Islet precursor cell (in vitro differentiated cells): ENCODE measurements around the gene ARL3.

Source experiments
- DNase-seq: peaks from one replicate; pipeline ENCODE4 v3.0.0-alpha.2; 2018

ARL3 gene

DNA sequence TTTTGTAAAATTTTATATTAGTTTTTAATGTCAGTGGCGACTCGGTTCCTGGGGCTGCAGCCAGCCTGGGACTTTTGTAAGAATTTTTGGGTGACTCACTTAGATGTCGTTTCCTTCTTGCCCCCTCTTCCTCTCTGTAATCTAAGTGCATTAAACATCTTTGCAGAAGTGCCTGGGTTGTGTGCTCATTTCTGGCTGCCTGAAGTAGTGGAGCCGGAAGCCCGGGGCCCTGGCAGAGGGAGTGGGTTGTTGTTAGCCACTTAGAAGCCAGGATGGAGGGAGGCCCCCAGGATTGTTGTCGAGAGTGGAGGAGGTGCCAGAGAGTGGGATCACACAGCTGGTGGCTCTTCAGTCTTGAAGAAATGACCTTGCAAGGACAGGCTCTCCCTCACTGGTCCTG lies 80.9 kb downstream of the ARL3 start:
- no peak for DNase-seq

DNA sequence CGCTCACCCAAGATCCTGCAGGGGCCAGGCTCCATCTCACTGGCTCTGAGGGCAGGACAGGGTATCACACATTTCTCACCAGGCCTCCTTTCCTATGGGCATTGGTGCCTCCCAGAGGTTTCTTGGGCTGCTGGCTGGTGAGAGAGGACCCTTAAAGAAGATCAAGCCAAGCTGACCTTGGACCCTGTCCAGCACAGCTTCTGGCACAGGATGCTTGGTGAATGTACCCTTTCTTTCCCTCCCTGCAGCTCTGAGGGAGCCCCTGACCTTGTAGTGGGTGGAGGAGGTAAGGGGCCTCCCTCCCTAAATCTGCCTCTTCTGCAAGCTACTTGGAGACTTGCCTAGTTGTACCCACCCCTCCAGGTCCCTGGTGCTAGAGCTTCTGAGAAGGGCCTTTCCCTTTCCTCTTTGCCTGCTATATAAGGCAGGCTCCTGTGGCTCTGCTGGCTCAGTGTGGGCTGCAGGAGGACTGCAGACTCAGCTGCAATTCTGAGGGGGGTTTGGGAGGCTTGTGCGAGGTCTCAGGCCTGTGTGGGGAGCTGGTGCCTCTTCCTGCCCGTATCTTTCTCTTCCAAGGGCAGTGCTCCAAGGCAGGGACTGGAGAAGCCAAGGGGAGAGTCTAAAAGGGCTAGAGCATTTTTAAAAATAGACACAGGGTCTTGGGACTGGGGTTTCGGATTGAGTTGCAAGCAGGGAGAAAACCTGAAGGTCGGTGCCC lies 81.6 kb downstream of the ARL3 start:
- DNase-seq, result no peak

DNA sequence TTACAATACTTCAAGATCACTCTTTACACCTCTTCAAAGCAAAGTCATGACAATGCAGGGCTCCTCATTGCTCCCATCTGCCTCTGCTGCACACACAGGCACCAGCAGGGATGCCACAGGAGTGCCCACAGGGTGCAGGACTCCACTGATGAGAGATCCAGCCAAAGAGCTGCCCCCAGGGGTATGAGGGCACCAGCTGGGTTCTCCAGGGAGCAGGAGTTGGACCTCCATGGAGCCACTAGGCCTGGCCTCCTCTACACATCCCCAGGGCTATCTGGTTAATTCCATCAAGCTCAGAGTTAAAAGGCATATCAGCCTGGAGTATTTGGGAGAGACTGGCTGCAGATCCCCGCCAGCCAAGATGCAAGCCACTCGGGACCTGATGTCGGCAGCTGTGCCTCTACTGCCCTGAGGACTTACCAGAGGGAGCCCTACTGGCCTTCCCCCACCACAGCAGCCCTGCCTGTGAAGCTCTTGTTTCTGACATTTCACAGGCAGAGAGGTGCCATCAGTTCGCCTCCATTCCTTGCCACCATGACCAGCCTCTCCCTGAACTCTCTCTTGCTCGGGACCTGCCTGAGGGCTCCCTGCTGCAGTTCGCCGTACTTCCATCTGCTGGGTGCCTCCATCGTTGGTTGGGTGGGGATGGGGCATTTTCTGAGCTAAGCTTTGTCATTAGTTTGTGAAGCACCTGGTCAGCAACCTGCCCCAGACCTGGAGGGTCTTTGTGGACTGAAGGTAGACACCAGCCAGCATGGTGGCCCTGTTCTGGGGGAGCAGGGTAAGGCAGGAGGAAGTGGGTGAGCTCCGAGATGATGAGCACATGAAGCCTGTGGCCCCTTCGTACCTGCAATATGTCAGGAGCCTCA lies 82.4 kb downstream of the ARL3 start:
- DNase-seq, result no peak

DNA sequence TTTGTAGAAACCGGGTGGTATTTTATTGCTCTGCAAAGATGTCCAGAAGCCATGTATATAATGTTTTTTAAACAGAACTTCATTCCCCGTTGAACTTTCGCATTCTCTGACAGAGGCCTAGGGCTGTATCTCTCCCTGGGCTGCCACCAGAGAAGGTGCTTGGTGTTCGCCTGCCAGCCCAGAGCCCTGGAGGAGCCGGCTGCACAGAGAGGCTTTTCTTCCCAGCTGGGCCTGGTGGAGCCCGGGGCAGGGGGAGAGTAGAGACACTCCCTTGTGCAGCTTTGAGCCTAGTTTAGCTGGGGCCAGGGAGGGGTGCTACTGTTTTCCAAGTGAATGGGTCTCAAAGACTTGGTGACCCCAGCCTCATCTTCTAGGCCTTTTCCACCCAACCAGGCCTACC lies 83.5 kb downstream of the ARL3 start:
- DNase-seq, result no peak

DNA sequence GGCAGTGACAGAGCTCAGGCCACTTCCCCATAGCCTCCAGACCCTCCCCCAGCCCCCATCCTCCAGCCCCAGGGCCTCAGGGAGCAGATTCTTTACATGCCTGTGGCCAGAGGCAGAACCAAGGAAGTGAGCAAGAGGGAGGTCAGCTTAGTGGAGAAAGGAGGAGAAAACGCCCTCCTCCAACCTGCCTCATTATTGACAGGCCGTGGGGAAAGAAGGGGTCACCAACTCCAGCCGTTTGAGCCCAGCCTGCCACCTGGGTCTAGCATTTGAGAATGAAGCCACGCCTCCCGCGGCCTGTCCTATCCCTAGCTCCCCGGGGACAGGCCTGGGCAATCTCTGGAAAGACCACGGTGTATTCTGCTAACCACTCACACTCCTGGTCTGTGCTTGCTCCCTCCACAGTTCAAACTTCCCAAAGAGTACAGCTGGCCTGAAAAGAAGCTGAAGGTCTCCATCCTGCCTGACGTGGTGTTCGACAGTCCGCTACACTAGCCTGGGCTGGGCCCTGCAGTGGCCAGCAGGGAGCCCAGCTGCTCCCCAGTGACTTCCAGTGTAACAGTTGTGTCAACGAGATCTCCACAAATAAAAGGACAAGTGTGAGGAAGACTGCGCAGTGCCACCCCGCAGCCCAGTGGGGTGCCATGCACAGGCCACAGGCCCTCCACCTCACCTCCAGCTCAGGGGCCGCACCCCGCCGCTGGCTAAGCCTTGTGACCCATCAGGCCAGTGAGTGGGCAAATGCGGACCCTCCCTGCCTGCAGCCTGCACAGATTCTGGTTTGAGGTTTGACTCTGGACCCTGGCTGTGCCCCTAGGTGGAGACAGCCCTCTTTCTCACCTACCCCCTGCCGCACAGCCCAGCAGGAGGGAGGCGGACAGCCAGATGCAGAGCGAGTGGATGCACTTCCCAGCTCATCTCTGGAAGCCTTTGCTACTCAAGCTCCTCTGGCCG lies 84.3 kb downstream of the ARL3 start:
- DNase-seq, result peak; percentile 99

DNA sequence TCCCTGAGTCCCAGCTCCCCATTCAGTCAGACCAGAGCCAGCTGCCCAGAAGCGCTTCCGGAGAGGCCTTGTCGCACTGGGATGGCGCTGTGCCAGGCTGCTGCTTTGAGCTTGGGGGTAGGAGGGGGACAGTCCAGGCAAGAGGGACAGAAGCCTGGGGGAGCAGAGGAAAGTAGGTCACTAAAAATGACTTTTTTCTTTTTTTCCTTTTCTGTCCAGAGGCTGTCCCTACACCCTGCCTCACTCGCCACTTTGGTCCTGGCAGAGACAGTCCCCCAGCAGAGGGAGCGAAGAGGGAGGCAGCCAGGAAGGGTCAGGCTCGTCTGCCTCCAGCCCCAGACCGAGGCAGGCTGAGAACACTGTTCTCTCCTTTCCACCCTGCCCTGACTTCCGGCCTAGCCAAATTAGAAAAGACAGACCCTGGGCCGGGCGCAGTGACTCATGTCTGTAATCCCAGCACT lies 85.7 kb downstream of the ARL3 start:
- peak; percentile 90 for DNase-seq

DNA sequence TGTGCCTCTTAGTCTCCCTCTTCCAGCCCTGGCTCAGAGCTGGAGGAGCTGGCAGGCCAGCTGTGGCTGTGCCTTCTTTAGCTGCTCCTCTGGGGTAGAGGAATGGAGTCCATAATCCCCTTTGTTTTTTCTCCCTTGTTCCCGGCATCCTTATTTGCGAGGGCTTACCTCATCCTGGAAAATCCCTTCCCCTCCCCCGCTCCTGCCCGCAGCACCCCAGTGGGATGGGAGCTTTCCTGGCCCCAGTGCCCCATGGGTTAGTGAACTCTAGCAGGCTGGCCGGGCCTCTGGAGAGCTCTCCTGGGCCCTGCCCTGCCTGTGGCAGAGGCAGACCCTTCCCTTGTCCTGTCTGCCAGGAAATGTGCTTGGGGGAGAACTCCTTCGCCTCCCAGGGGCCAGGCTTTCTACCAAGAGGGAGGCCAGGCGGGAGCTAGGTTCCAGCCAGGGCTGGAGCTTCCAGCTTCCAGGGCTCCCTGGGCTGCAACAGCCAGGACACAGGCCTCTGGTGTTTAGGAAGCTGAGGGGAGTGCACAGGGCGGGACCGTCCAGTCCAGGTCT lies 86.4 kb downstream of the ARL3 start:
- DNase-seq, result peak; percentile 78

DNA sequence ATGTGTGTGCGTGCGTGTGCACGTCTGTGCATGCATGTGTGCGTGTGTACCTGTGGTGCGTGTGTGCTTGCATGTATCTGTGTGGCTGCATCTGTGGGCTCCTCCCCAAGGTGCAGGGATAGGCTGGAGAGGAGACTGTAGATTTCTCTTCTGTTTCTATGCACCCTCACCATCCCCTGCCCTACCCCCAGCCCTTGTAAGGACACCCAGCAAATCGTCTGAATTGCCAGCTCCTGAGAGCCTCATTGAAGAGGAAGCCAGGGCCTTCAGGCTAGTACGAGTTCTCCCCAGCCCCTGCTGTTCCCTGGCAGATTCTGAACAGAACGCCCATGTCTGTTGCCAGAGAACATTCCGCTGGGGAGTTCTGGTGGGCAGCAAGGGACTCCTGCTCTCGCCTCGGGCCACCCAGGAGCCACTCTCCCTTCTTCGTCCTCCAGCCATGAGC lies 86.9 kb downstream of the ARL3 start:
- DNase-seq, result peak; percentile 58

DNA sequence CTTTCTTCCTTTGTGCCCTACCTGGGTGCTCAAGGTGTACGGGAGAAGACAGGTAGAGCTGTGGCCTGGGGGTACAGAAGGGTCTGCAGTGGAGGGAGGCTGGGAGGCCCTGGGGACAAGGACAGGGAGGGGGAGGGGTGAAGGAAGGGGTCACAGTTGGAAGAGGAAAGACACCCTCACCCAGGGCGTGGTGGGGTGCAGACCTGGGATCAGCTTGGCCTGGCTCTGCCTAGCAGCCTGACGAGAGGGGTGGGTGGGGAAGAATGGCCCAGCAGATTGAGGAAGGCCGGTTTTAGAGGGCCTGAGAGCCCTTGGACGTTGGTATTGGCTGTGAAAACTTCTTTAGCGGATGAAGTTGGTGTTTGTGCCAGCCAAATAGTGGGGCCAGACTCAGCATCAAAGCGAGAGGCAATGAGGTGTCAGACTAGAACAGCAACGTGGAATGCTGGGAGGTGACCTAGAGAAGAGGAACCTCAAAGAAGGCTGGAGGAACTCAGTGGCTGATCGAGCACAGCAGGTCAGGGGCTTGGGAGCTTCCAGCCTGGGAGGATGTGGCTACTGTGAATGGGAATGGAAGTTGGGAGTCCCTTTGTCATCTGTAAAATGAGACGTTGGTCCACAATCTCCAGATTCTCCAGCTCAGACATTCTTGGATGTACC lies 88.0 kb downstream of the ARL3 start:
- no peak for DNase-seq

DNA sequence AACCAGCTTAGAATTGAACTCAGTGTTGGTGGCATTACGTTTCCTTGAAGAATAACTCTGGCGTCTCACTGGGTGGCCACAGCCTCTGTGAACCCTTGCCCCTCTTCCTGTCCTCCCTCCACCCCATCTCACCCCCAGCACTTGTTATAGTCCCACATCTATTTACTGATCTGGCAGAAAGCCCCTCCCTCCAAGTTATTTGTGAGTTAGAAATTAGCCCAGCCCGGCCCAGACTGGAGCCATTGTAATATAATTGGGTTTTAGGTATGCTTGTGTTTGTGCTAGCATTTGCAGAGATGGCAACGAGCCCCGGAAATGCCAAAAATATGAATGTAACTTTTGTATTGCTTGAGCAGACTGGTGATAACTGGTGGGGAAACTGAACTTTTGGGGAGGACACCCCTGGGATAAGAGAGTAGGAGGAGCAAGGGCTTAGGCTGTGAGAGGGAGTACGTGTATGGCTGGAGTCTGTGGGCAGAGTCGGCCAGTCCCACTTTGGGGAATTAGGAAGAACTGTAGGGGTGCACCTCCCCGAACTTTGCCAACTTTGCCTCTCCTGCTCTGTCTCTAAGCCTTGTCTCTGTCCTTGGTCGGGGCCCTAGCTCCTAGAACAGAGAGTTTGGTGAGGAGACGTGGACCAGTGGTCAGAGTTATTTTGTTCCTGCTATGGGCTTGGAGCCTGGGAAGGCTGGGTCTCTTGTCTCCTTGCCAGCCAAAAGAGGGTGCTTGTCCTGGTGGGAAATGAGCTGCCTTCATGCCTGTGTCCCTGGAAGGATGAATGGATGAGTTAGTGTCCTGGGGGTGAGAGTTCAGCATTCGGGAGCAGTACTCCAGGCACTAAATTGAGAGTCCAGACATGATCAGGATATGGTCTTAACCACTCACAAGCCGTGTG lies 89.2 kb downstream of the ARL3 start:
- no peak for DNase-seq

DNA sequence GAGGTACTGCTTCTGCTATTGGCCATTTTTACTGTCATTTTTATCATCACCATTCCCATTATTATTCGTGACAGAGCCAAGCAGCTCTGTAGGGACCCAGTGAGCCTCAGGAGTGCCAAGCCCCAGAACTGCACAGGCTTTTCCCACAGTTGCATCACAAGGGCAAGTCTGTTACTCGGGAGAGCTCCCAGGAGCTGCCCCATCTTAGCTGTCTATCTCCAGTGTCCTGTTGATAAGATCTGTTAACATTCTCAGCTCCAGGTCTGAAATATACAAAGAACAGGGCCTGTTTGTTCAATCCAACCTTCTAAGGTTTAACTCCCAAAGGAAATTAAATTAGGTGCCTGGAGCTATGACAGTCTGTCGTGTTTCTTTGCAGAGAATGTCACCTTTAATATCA lies 90.1 kb downstream of the ARL3 start:
- DNase-seq, result no peak
